HG02642 (cell line): ENCODE results near the gene FAM124B.

Experiments used
- ATAC-seq: cut with Tn5 transposase; IDR thresholded peaks from one replicate; pipeline ENCODE4 v1.9.1; 2021; ENCODE audit warnings: mild to moderate bottlenecking; ENCODE audit not compliant: unreplicated experiment, poor library complexity

The FAM124B gene

DNA sequence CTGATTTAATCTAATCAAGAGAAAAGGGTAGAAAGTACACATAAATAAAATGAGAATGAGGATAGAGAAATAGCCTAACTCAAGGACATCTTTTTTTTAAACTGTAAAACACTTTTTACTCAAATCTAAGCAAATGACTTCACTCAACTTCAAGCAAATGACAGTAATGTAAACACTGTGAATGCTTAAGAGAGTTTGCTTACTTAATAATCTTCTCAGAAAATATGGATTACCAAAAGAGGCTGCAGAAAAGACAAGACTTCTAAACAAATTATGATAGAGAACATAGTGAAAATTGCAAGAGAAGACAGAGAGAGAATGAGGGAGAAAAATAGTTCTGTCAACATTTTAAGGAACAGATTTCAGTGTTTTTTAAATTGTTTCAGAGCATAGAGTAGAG, 52.5 kb downstream of the FAM124B start:
- ATAC-seq: no peak

DNA sequence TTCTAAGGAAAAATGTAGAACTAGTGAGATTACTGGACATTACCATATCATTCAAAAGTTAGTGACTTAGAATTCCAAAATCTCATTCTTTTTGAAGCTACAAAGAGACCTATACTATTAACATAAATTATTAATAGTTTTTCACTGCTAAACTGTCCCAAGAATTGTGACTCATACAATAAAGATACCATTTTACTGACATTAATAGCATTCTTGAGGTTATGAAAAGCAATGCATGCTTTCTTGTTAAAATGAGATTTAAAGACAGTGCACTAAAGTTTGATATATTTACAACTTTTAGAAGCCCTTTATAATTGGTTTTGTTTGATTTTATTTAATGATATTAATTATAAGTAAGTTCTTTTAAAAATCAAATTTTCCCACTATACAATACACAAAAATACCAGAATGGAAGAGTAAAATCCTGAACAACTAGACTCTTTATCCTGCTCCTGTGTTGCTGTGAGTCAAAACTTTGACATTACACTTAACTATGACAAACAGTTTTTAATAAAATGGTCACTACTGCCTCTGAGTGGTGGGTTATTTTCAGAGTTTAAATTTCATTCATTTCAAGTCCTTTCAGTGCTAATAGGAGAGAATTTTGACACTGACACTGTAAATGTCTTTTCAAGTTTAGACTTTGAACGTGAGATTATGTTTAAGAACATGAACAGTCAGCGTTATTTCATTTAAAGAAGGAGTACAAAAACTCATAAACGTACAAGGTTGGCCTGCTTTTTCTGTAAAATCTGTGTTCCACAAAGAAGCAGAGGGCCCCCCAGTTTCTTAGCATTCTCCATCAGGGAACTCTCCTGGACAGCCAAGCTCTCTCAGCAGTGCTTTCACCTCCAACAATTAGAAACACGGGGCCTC, 54.5 kb downstream of the FAM124B start:
- no peak for ATAC-seq

DNA sequence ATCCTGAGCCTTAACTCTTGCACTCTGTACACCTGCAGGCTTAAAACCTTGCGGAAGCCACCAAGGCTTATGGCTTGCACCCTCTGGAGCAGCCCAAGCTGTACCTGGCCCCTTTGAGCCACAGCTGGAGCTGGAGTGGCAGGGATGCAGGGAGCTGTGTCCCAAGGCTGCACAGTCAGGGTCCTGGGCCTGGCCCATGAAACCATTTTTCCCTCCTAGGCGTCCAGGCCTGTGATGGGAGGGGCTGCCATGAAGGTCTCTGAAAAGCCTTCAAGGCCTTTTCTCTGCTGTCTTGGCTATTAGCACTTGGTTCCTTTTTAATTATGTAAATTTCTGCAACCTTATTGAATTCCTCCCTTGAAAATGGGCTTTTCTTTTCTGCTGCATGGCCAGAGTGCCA, 56.4 kb downstream of the FAM124B start:
- ATAC-seq: no peak

DNA sequence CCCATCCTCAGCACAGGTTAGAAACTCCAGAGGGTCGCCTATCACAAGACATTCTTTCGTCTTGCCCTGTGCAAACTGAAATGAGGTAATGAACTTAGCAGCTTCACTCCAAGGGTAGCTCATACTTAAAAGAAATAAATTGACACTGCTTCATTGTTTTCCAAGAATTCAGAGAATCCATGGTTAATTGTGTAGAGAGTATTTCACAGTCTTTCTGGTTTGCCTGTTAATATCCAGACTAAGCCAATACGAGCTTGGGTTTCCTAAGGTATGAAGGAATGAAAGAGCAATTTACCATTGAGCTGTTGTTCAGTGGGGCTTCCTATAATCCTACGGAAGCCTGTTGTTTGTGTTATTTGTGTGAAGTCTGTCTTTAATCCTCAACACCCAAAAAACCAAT, 58.7 kb downstream of the FAM124B start:
- no peak for ATAC-seq

- ATAC-seq: no peak
Measured at GRCh38 chr2:224335991-224336390, 65.9 kb downstream of the FAM124B start.

DNA sequence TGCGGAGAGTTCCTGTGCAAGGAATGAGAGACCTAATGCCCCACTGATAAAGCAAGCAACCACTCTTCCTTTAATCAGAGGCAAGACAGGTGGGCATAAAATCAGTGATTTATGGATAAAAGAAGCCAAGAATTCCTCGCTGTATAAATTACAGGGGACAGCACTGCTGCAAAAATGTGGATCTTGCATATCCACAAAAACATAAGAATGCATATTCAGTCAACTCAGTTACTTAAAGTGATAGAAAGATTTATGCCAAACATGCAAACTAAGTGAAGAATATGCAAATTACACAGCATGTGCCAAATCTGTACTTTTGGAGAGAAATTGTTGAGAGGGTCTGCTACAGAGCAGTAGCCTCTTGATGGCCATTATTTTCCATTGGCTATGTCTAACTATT, 67.2 kb downstream of the FAM124B start:
- ATAC-seq: no peak

DNA sequence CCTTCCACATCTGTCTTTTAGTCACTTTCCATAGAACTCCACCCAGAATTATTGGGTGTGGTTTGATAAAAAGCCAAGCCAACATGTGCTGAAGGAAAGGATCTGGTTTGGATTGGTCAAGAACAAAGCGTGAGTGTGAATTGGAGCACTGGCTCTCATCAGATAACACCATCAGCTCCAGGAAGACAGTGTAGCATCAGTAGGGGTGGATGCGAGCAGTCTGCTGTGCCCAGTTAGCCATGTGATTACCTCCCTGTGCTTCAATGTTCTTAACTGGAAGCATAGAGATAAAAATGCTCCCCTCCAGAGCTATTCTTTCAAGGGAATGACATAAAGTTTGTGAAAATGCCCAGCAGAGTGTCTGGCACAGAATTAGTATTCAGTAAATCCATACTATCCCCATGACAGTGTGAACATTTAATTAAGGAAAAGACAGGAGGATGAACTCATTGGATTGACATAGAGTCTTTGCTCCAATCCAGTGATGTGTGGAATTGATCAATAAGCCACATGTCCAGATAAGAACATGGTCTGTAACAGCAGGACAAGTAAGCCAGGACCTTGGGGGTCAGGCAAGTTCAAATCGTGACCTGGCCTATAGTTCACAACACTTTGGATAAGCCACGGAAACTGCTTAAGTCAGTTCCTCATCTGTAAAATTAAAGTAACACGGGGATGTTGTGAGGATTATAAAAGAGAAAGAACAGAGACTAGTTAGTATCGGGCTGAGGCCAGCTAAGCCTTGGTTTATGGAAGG, 68.0 kb downstream of the FAM124B start:
- no peak for ATAC-seq

DNA sequence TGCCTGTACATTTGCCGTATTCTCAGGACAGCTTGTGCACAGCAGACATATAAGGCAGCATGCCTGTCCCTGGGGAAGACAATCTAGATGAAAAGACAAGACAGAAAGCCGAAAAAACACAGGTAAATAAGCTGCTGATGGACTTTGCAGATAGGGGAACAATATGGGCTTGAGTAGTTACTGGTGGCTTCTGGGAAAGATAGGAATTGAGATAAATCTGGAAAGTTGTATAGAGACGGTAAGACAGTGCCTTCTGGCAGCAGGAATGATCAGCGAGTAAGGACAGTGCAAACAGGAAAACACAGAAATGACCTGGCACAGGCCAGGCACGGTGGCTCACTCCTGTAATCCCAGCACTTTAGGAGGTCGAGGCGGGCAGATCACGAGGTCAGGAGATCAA, 70.2 kb downstream of the FAM124B start:
- ATAC-seq: no peak

DNA sequence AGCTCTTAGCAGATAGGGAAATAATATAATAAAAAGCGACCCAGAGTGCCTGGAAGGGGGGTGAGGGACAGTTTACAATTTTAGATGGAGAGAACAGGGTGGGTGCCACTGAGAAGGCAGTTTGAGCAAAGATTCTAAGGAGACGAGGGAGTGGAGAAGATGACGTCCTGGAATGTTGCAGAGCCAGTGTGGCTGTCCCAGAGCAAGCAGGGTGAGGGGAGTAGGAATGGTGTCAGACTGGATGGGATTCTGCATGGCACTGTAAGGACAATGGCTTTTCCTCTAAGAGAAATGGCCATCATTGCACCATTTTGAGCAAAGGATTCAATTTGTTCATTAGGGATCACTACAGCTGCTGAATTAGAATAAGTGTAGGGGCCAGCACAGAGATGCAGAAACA, 73.1 kb downstream of the FAM124B start:
- ATAC-seq: no peak
